Heart right ventricle (tissue), 16 donors: ENCODE data around the gene XPOT. TPM values are rescaled to one million over a fixed set of nuclear protein-coding genes. Genes with fewer than 3 reads are reported as not detected.

Source experiments
- ATAC-seq, 8 donors: fragments of 200-7000 bp; cut with Tn5 transposase; one replicate each; pipeline ENCODE4 v1.9.1; 2020; ENCODE audit warnings: mild to moderate bottlenecking in 8 of 8, moderate library complexity in 8 of 8, moderate number of reproducible peaks in 1 of 8
- DNase-seq, 2 donors: peaks; one replicate each; pipeline ENCODE4 v3.0.0-alpha.2; 2020
- H3K27ac ChIP-seq, 10 donors: fragments of 200-600 bp; sonication (generic) in 2 of 10; one replicate each; pipeline versions ENCODE4 v1.5.0 to v1.8.0; 2020 to 2022; ENCODE audit warnings: mild to moderate bottlenecking in 3 of 10
- H3K27me3 ChIP-seq, 7 donors: fragments of 200-600 bp; one replicate each; pipeline ENCODE4 v1.8.0; 2021 to 2022; ENCODE audit warnings: mild to moderate bottlenecking in 2 of 7
- H3K36me3 ChIP-seq, 9 donors: fragments of 200-600 bp; sonication (generic) in 1 of 9; one replicate each; pipeline versions ENCODE4 v1.5.0 to v1.8.0; 2020 to 2022; ENCODE audit warnings: mild to moderate bottlenecking in 2 of 9
- H3K4me1 ChIP-seq, 9 donors: fragments of 200-600 bp; sonication (generic) in 1 of 9; one replicate each; pipeline versions ENCODE4 v1.5.0 to v1.8.0; 2020 to 2022; ENCODE audit warnings: mild to moderate bottlenecking in 4 of 9
- H3K4me3 ChIP-seq, 10 donors: fragments of 200-600 bp; sonication (generic) in 2 of 10; one replicate each; pipeline versions ENCODE4 v1.5.0 to v1.8.0; 2020 to 2022; ENCODE audit warnings: mild to moderate bottlenecking in 7 of 10, moderate library complexity in 2 of 10
- H3K9me3 ChIP-seq, 11 donors: fragments of 200-600 bp in 10 of 11; sonication (generic) in 2 of 11; one replicate each; pipeline versions ENCODE4 v1.5.0 to v1.8.0; 2013 to 2022; ENCODE audit warnings: mild to moderate bottlenecking in 2 of 11, control low read depth in 1 of 11, moderate library complexity in 1 of 11
- CTCF ChIP-seq, 9 donors: fragments of 200-600 bp; sonication (generic) in 2 of 9; IDR thresholded peaks; one replicate each; pipeline versions ENCODE4 v1.5.0 to v1.8.0; 2021 to 2022; ENCODE audit warnings: antibody characterized with exemption in 9 of 9, mild to moderate bottlenecking in 5 of 9, moderate library complexity in 1 of 9
- WGBS, 2 donors: extraction: QIAGEN DNeasy Blood & Tissue Kit; methylation state at CpG; one replicate each; pipeline ENCODE4 v1.1.7; 2013; ENCODE audit warnings: inconsistent platforms in 1 of 2; 5-methylcytosine and 5-hydroxymethylcytosine counted together
- intact Hi-C, 10 donors: fragments of 100-400 bp; cut with DNase I; formaldehyde crosslinking; loops; one replicate each; pipeline versions ENCODE4 v1.11.1 to v1.14.2; 2022
- polyA plus RNA-seq, 2 donors: library from polyadenylated mRNA; stranded (reverse); fragments of 200-250 nt; gene quantifications; one replicate each; pipeline ENCODE4 v1.2.3, GENCODE V29; 2013
- total RNA-seq, 10 donors: library from RNA; stranded (reverse); fragmentation: NEBNext Ultra II Directional in 3 of 10; extraction: Animal tissue kit (Norgen Biotek cat#: 25700) in 3 of 10; gene quantifications; one replicate each; pipeline versions ENCODE4 v1.2.1 to v1.2.4, GENCODE V29; 2021 to 2023
- donor health status: Arrhythmogenic right ventricular cardiomyopathy.
- donor health status: ischemic (EF 13 %, LVEDD 7.1; RV severe dilation, severe dysfunction).
- donor health status: healthy with polysubstance abuse.
- donor health status: DM: no; HTN: yes; CAD: no.
- donor health status: DM: no; HTN: no; CAD: no.
- donor health status: ischemic (EF 25% LVEDD 6.9; RV normal size, moderate dysfunction).
- donor health status: ischemic (EF 25% LVEDD 5.7; RV mildly dilated, moderate dysfunction).
- donor health status: healthy.
- donor health status: DM: yes; HTN: yes; CAD: no.
- donor health status: Ischemic cardiomyopathy.
- donor health status: ischemic (EF 35%, LVEDD 5.7; RV mildly dilated, moderate dysfunction).
- donor health status: nonischemic (EF 11% LVEDD 7.7; RV severe dilation, severe dysfunction).
- donor health status: DM: yes; HTN: yes; CAD: no.
- donor health status: PGD.
- donor health status: ischemic (EF 29% LVEDD 5.4; RV normal size, mild dysfunction).
- donor health status: nonischemic (EF 23%, LVEDD 6.1; RV moderate dilation, normal function).

Gene XPOT
- total and polyA plus RNA-seq, 12 donors = 8.6 to 31.6 (median 19.1) TPM

GRCh38 chr12:64452559-64453329 is 48.6 kb downstream of the XPOT start:
- no peak for TF ChIP-seq CTCF (IDR thresholded peaks at IDR 0.05)
- Histone ChIP-seq H3K36me3 (peaks cover 0 to 34% (median 4%) of the 10 kb centered on the region in 9 donors), H3K4me3 (peak overlapping the region; percentile 75 to 98 (median 92)), H3K9me3 (no peaks in the 10 kb centered on the region), H3K4me1 (peaks cover 0 to 54% (median 32%) of the 10 kb centered on the region in 9 donors), H3K27me3 (no peaks in the 10 kb centered on the region), H3K27ac (peak overlapping the region; percentile 92 to 98 (median 96))
- 0 to 1% methylated on average over 16 of the region's 16 CpGs for WGBS, 2 donors
- intact Hi-C loops = loop anchor here in 1 of 10 donors (5.0 to 10.0 kb wide), 2 partner anchors 45 to 242 kb away; no protein-coding TSS in a partner anchor
- DNase-seq = no peak
- ATAC-seq = peak; percentile 12 to 59 (median 40)

DNA sequence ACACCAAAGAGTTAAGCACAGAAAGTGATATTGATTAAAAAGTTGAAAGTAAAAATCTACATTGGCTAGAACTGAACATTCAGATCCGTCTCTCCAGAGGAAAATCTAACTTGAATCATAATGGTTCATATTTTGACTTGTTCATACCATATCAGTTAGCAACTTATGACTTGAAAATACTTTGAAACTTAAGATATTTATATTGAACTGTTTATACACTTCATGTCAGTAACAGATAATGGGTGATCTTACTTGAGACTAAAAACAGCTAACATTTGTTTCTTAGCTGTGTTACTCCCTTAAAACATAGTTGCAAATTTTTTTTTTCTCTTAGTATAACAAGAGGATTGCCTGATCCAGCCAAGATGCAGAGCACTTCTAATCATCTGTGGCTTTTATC is 51.3 kb downstream of the XPOT start:
- H3K36me3 ChIP-seq = peaks cover 0 to 28% (median 5%) of the 10 kb centered on the region in 9 donors
- peaks cover 0 to 78% (median 42%) of the 10 kb centered on the region in 9 donors for H3K4me1 ChIP-seq
- intact Hi-C loops = loop anchor here in 1 of 10 donors (10.0 kb wide), 1 partner anchor 239 kb away; no protein-coding TSS in a partner anchor
- ATAC-seq (no peak), DNase-seq (no peak)
- peak overlapping the region in 1 of 10 donors; percentile 19 for H3K27ac ChIP-seq
- TF ChIP-seq CTCF (IDR thresholded peaks at IDR 0.05) = no peak
- no peaks in the 10 kb centered on the region for H3K9me3 ChIP-seq
- no peaks in the 10 kb centered on the region for H3K27me3 ChIP-seq
- H3K4me3 ChIP-seq = no peak overlapping the region
- WGBS, 2 donors = 85 to 98% methylated on average over 1 of the region's 1 CpG

GRCh38 chr12:64456119-64456518 is 51.9 kb downstream of the XPOT start:
- no peak for TF ChIP-seq CTCF (IDR thresholded peaks at IDR 0.05)
- Histone ChIP-seq H3K9me3 (no peaks in the 10 kb centered on the region), H3K36me3 (peaks cover 0 to 34% (median 5%) of the 10 kb centered on the region in 9 donors), H3K27me3 (no peaks in the 10 kb centered on the region), H3K4me3 (no peak overlapping the region), H3K4me1 (peaks cover 0 to 74% (median 38%) of the 10 kb centered on the region in 9 donors), H3K27ac (peak overlapping the region in 1 of 10 donors; percentile 19)
- DNase-seq (no peak), ATAC-seq (no peak)
- intact Hi-C loops = loop anchor here in 1 of 10 donors (10.0 kb wide), 1 partner anchor 239 kb away; no protein-coding TSS in a partner anchor

GRCh38 chr12:64457032-64457431 is 52.8 kb downstream of the XPOT start:
- H3K27me3 ChIP-seq = no peaks in the 10 kb centered on the region
- WGBS, 2 donors = 52 to 59% methylated on average over 6 of the region's 6 CpGs
- H3K36me3 ChIP-seq = peaks cover 0 to 43% (median 5%) of the 10 kb centered on the region in 9 donors
- H3K9me3 ChIP-seq = no peaks in the 10 kb centered on the region
- ATAC-seq = no peak
- DNase-seq = no peak
- no peak overlapping the region for H3K4me3 ChIP-seq
- intact Hi-C loops = loop anchor here in 1 of 10 donors (10.0 kb wide), 1 partner anchor 238 kb away; no protein-coding TSS in a partner anchor
- no peak for TF ChIP-seq CTCF (IDR thresholded peaks at IDR 0.05)
- peaks cover 0 to 77% (median 35%) of the 10 kb centered on the region in 9 donors for H3K4me1 ChIP-seq
- peak overlapping the region in 2 of 10 donors; percentile 37 to 53 for H3K27ac ChIP-seq
